Smooth muscle cell (in vitro differentiated cells): ENCODE data around the gene CHTF8. TPM values are rescaled to one million over a fixed set of nuclear protein-coding genes. Genes with fewer than 3 reads are reported as not detected.
"Not testable (repeated sequence)": the region's sequence is repeated elsewhere in the genome, so short reads cannot be mapped to it uniquely, and the experiment has no call there.

Experiments
- DNase-seq: peaks from one replicate; lab custom pipeline; 2025; ENCODE audit not compliant: unreplicated experiment; lab: John Stamatoyannopoulos, UW
- H2AFZ ChIP-seq: fragments of 200-600 bp; sonication (generic); 2 replicates; pipeline ENCODE4 v1.6.0; 2016; ENCODE audit warnings: antibody characterized with exemption, low read depth, mild to moderate bottlenecking
- H3F3A ChIP-seq: fragments of 200-600 bp; sonication (generic); 2 replicates; pipeline ENCODE4 v1.6.0; 2017; ENCODE audit warnings: antibody characterized with exemption, low read depth
- H3K27ac ChIP-seq: fragments of 200-600 bp; sonication (generic); 2 replicates; pipeline ENCODE4 v1.5.1; 2016; ENCODE audit warnings: low read depth, mild to moderate bottlenecking
- H3K27me3 ChIP-seq: fragments of 200-600 bp; sonication (generic); 2 replicates; pipeline ENCODE4 v1.6.1; 2016; ENCODE audit warnings: low read depth, mild to moderate bottlenecking
- H3K36me3 ChIP-seq: fragments of 200-600 bp; sonication (generic); 2 replicates; pipeline ENCODE4 v1.5.1; 2016; ENCODE audit warnings: low read depth
- H3K4me1 ChIP-seq: fragments of 200-600 bp; sonication (generic); 2 replicates; pipeline ENCODE4 v1.5.1; 2016; ENCODE audit warnings: low read depth
- H3K4me2 ChIP-seq: fragments of 200-600 bp; sonication (generic); 2 replicates; pipeline ENCODE4 v1.6.0; 2016; ENCODE audit warnings: mild to moderate bottlenecking
- H3K4me3 ChIP-seq: fragments of 200-600 bp; sonication (generic); 2 replicates; pipeline ENCODE4 v1.5.1; 2016; ENCODE audit warnings: mild to moderate bottlenecking
- H3K79me2 ChIP-seq: fragments of 200-600 bp; sonication (generic); 2 replicates; pipeline ENCODE4 v1.6.0; 2016; ENCODE audit warnings: low read depth, mild to moderate bottlenecking
- H3K9ac ChIP-seq: fragments of 200-600 bp; sonication (generic); 2 replicates; pipeline ENCODE4 v1.6.0; 2016; ENCODE audit warnings: low read depth
- H3K9me3 ChIP-seq: fragments of 200-600 bp; sonication (generic); replicated peaks from 2 replicates; pipeline ENCODE4 v1.5.1; 2016; ENCODE audit warnings: low read depth
- H4K20me1 ChIP-seq: fragments of 200-600 bp; sonication (generic); 2 replicates; pipeline ENCODE4 v1.6.0; 2016; ENCODE audit warnings: low read depth
- CTCF ChIP-seq: fragments of 200-600 bp; sonication (generic); IDR thresholded peaks from 2 replicates; pipeline ENCODE4 v1.5.1; 2017; ENCODE audit warnings: borderline replicate concordance, mild to moderate bottlenecking, antibody characterized with exemption; ENCODE audit not compliant: insufficient read depth, poor library complexity, severe bottlenecking
- WGBS: methylation state at CpG from one replicate; pipeline ENCODE4 v1.1.7; 2016; ENCODE audit warnings: low lambda C conversion rate; 5-methylcytosine and 5-hydroxymethylcytosine counted together
- polyA plus RNA-seq: library from polyadenylated mRNA; unstranded; fragments of >200 nt; fragmentation: Nextera tagmentation; extraction: Ambion mirVana; gene quantifications from 2 replicates; pipeline ENCODE4 v1.2.1, GENCODE V29; 2016
- total RNA-seq: library from RNA; depleted of rRNA; stranded (reverse); fragments of >200 nt; gene quantifications from 2 replicates; pipeline ENCODE4 v1.2.3, GENCODE V29; 2014

The CHTF8 gene
- total and polyA plus RNA-seq, 2 experiments from 2014 or later: 77.7 to 83.8 TPM

GRCh38 chr16:69126221-69126620 is 6.2 kb downstream of the CHTF8 start:
- WGBS: 95% methylated on average over 3 of the region's 3 CpGs

GRCh38 chr16:69124961-69125360 is 7.4 kb downstream of the CHTF8 start:
- peaks cover 52% of the 10 kb centered on the region for H3K79me2 ChIP-seq
- not testable (repeated sequence) for H2AFZ ChIP-seq, H3K36me3 ChIP-seq, H3K27ac ChIP-seq, DNase-seq, H3K27me3 ChIP-seq, H3K4me3 ChIP-seq, H3K4me1 ChIP-seq, H3K4me2 ChIP-seq, H3F3A ChIP-seq, H3K9ac ChIP-seq, H3K9me3 ChIP-seq
- H4K20me1 ChIP-seq: peaks cover 97% of the 10 kb centered on the region
- WGBS: 96% methylated on average over 14 of the region's 14 CpGs

More at GRCh38 chr16:69126221-69126620, 6.2 kb downstream of the CHTF8 start:
- Histone ChIP-seq H3F3A (no peaks in the 10 kb centered on the region), H3K27ac (no peak overlapping the region), H3K36me3 (no peaks in the 10 kb centered on the region), H3K9me3 (no peaks in the 10 kb centered on the region), H3K4me2 (no peak overlapping the region), H2AFZ (no peak overlapping the region), H3K27me3 (no peaks in the 10 kb centered on the region), H3K4me3 (no peak overlapping the region), H4K20me1 (peaks cover 97% of the 10 kb centered on the region), H3K9ac (no peak overlapping the region), H3K4me1 (peaks cover 9% of the 10 kb centered on the region), H3K79me2 (peaks cover 64% of the 10 kb centered on the region)
- TF ChIP-seq CTCF: no peak
- DNase-seq: no peak

GRCh38 chr16:69124406-69124805 is 8.0 kb downstream of the CHTF8 start:
- H3K9ac ChIP-seq, H3K27me3 ChIP-seq, H3K4me3 ChIP-seq, H3F3A ChIP-seq, H2AFZ ChIP-seq, H3K9me3 ChIP-seq, H3K4me2 ChIP-seq, H3K36me3 ChIP-seq, DNase-seq, H3K4me1 ChIP-seq, H3K27ac ChIP-seq: not testable (repeated sequence)
- 98% methylated on average over 8 of the region's 8 CpGs for WGBS
- Histone ChIP-seq H3K79me2 (peaks cover 46% of the 10 kb centered on the region), H4K20me1 (peaks cover 97% of the 10 kb centered on the region)

GRCh38 chr16:69123910-69124309 is 8.5 kb downstream of the CHTF8 start:
- no peaks in the 10 kb centered on the region for H3F3A ChIP-seq
- no peak overlapping the region for H3K4me3 ChIP-seq
- no peaks in the 10 kb centered on the region for H3K9me3 ChIP-seq
- no peaks in the 10 kb centered on the region for H3K27me3 ChIP-seq
- no peak overlapping the region for H2AFZ ChIP-seq
- H3K27ac ChIP-seq: no peak overlapping the region
- 96% methylated on average over 3 of the region's 3 CpGs for WGBS
- DNase-seq: no peak
- peak; percentile 70 for TF ChIP-seq CTCF
- H4K20me1 ChIP-seq: peaks cover 98% of the 10 kb centered on the region
- no peak overlapping the region for H3K4me2 ChIP-seq
- H3K79me2 ChIP-seq: peaks cover 41% of the 10 kb centered on the region
- H3K4me1 ChIP-seq: no peaks in the 10 kb centered on the region
- no peaks in the 10 kb centered on the region for H3K36me3 ChIP-seq
- no peak overlapping the region for H3K9ac ChIP-seq

- Histone ChIP-seq H3K27ac (no peak overlapping the region), H3F3A (no peaks in the 10 kb centered on the region), H3K9me3 (no peaks in the 10 kb centered on the region), H3K36me3 (no peaks in the 10 kb centered on the region), H4K20me1 (peaks cover 93% of the 10 kb centered on the region), H3K9ac (no peak overlapping the region), H3K4me3 (no peak overlapping the region), H3K4me2 (no peak overlapping the region), H2AFZ (no peak overlapping the region), H3K27me3 (no peaks in the 10 kb centered on the region), H3K79me2 (peaks cover 16% of the 10 kb centered on the region), H3K4me1 (no peaks in the 10 kb centered on the region)
- TF ChIP-seq CTCF: no peak
- no peak for DNase-seq
- WGBS: 98% methylated on average over 19 of the region's 19 CpGs
Observed at GRCh38 chr16:69120096-69120664, 12.2 kb downstream of the CHTF8 start.
